ENCODE measurements around the gene RHOB. TPM values are rescaled to one million over a fixed set of nuclear protein-coding genes. Genes with fewer than 3 reads are reported as not detected.
A peak's percentile ranks its signal among the peaks of the same experiment; 100 is the strongest.

The RHOB gene
- total RNA-seq, 1 donor from 2014 or later = 12.9 TPM

- CTCF ChIA-PET = interaction anchor here (1.6 kb wide), 1 partner anchor 217 kb away, joined by 7 read pairs; no protein-coding TSS in a partner anchor
- H3K36me3 Mint-ChIP-seq (ENCODE audit: low read depth) = no peaks in the 10 kb centered on the region
- peaks cover 66% of the 10 kb centered on the region for H3K4me1 Mint-ChIP-seq
- no peaks in the 10 kb centered on the region for H3K27me3 Mint-ChIP-seq
- DNase-seq (no peak), ATAC-seq (ENCODE audit: low read depth) (no peak)
- intact Hi-C loops (cut with micrococcal nuclease) = no loop called here
- POLR2A ChIA-PET = interaction anchor here (1.3 to 1.5 kb wide), 3 partner anchors 22 to 61 kb away, joined by 3 to 10 read pairs (median 5); partner anchors contain the start of gene RHOB
- TF ChIP-seq CTCF (IDR thresholded peaks at IDR 0.05) = no peak
- H3K27ac Mint-ChIP-seq = peak overlapping the region; percentile 83
- H3K4me3 Mint-ChIP-seq = peak overlapping the region; percentile 72
- H3K9me3 Mint-ChIP-seq = no peaks in the 10 kb centered on the region
These were observed 21.4 kb upstream of the RHOB start for GRCh38 chr2:20425371-20425881.

DNA sequence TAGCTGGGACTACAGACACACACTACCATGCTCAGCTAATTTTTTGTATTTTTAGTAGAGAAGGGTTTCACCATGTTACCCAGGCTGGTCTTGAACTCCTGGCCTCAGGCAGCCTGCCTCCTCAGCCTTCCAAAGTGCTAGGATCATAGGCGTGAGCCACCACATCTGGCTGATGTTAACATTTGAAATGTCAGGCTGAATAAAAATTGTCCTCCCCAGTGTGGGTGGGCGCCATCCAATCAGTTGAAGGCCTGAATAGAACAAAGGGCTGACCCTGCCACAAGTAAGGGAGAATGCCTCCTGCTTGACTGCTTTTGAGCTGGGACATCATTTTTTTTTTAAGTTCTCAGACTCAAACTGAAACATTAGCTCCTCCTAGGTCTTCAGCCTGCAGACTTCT, 21.0 kb upstream of the RHOB start:
- Mint-ChIP-seq H3K9me3 (no peaks in the 10 kb centered on the region), H3K27me3 (no peaks in the 10 kb centered on the region), H3K4me1 (peaks cover 71% of the 10 kb centered on the region), H3K4me3 (no peak overlapping the region), H3K27ac (no peak overlapping the region), H3K36me3 (ENCODE audit: low read depth) (no peaks in the 10 kb centered on the region)
- no peak for DNase-seq
- no peak for TF ChIP-seq CTCF (IDR thresholded peaks at IDR 0.05)
- ChIA-PET CTCF (no interaction called here), POLR2A (interaction anchor here (1.3 kb wide), 1 partner anchor 21 kb away, joined by 5 read pairs; the partner anchor contains the start of gene RHOB)
- intact Hi-C loops (cut with micrococcal nuclease) = no loop called here
- no peak for ATAC-seq (ENCODE audit: low read depth)

DNA sequence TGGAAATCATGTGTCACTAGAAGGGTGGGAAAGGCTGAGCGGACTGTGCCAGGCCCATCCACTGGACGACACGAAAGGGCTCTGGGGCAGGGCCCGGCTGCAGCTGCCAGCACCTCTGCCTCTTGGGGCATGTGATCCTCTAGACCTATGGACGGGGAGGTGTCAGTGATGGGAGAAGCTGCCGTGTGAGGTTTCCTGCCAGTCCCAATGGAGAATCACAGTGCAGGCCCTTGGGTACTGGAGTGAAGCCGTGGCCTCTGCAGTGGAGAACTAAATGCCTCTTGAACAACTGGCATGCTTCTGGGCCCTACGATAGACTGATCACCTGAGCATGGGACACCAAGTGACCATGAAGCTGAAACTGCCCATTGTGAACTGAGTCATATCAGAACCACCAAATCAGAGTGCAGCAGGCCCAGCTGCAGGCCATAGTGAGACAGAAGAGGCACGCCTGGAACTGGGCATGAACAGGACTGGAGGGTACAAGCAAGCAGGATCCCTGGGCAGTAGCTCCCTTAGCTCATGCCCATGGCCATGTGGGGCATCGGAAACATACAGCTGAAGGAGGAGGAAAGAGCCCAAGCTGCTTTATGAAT, 18.8 kb upstream of the RHOB start:
- ChIA-PET POLR2A (interaction anchor here (2.8 kb wide), 1 partner anchor 19 kb away, joined by 17 read pairs; the partner anchor contains the start of gene RHOB), CTCF (interaction anchor here (0.5 to 1.8 kb wide), 2 partner anchors 16 to 17 kb away, joined by 3 to 9 read pairs; no protein-coding TSS in a partner anchor)
- ATAC-seq (ENCODE audit: low read depth) (no peak), DNase-seq (no peak)
- no peaks in the 10 kb centered on the region for H3K27me3 Mint-ChIP-seq
- TF ChIP-seq CTCF (IDR thresholded peaks at IDR 0.05) = no peak
- intact Hi-C loops (cut with micrococcal nuclease) = loop anchor here (2.0 kb wide), 1 partner anchor 19 kb away; the partner anchor contains the start of gene RHOB
- no peaks in the 10 kb centered on the region for H3K36me3 Mint-ChIP-seq (ENCODE audit: low read depth)
- no peak overlapping the region for H3K4me3 Mint-ChIP-seq
- peaks cover 70% of the 10 kb centered on the region for H3K4me1 Mint-ChIP-seq
- no peaks in the 10 kb centered on the region for H3K9me3 Mint-ChIP-seq
- H3K27ac Mint-ChIP-seq = no peak overlapping the region

GRCh38 chr2:20428717-20429490, 18.0 kb upstream of the RHOB start:
- ATAC-seq (ENCODE audit: low read depth) = no peak
- H3K4me1 Mint-ChIP-seq = peaks cover 62% of the 10 kb centered on the region
- ChIA-PET CTCF (interaction anchor here (0.8 kb wide), 1 partner anchor 13 kb away, joined by 3 read pairs; no protein-coding TSS in a partner anchor), POLR2A (interaction anchor here (2.8 kb wide), 1 partner anchor 18 kb away, joined by 17 read pairs; the partner anchor contains the start of gene RHOB)
- intact Hi-C loops (cut with micrococcal nuclease) = loop anchor here (2.0 kb wide), 1 partner anchor 18 kb away; the partner anchor contains the start of gene RHOB
- no peaks in the 10 kb centered on the region for H3K9me3 Mint-ChIP-seq
- DNase-seq = no peak
- peak overlapping the region; percentile 20 for H3K4me3 Mint-ChIP-seq
- no peaks in the 10 kb centered on the region for H3K36me3 Mint-ChIP-seq (ENCODE audit: low read depth)
- peak overlapping the region; percentile 71 for H3K27ac Mint-ChIP-seq
- no peak for TF ChIP-seq CTCF (IDR thresholded peaks at IDR 0.05)
- H3K27me3 Mint-ChIP-seq = no peaks in the 10 kb centered on the region
